IgD-negative memory B cell (primary cell): Measurements from ENCODE around the gene SEZ6. TPM values are rescaled to one million over a fixed set of nuclear protein-coding genes. Genes with fewer than 3 reads are reported as not detected.

ENCODE experiments used
- H3K27ac Mint-ChIP-seq, 3 donors: one replicate each; pipeline ENCODE4 v1.8.0; 2020 to 2022; ENCODE audit warnings: mild to moderate bottlenecking in 3 of 3, mixed read lengths in 3 of 3, moderate library complexity in 1 of 3
- H3K27me3 Mint-ChIP-seq: one replicate; pipeline ENCODE4 v1.8.0; 2021; ENCODE audit warnings: mixed read lengths
- H3K36me3 Mint-ChIP-seq: one replicate; pipeline ENCODE4 v1.8.0; 2020; ENCODE audit warnings: mild to moderate bottlenecking, mixed read lengths
- H3K4me1 Mint-ChIP-seq, 3 donors: one replicate each; pipeline ENCODE4 v1.8.0; 2020 to 2022; ENCODE audit warnings: mixed read lengths in 3 of 3, mild to moderate bottlenecking in 1 of 3
- H3K4me3 Mint-ChIP-seq, 4 donors: one replicate each; pipeline ENCODE4 v1.8.0; 2020 to 2022; ENCODE audit warnings: mild to moderate bottlenecking in 4 of 4, mixed read lengths in 4 of 4, moderate library complexity in 3 of 4
- H3K9me3 Mint-ChIP-seq, 3 donors: one replicate each; pipeline ENCODE4 v1.8.0; 2020 to 2021; ENCODE audit warnings: mixed read lengths in 3 of 3, mild to moderate bottlenecking in 1 of 3
- polyA plus RNA-seq: library from polyadenylated mRNA; unstranded; fragments of 300-500 nt; fragmentation: Illumina TruSeq; gene quantifications from one replicate; pipeline ENCODE4 v1.2.3, GENCODE V29; 2021

The SEZ6 gene, protein sequence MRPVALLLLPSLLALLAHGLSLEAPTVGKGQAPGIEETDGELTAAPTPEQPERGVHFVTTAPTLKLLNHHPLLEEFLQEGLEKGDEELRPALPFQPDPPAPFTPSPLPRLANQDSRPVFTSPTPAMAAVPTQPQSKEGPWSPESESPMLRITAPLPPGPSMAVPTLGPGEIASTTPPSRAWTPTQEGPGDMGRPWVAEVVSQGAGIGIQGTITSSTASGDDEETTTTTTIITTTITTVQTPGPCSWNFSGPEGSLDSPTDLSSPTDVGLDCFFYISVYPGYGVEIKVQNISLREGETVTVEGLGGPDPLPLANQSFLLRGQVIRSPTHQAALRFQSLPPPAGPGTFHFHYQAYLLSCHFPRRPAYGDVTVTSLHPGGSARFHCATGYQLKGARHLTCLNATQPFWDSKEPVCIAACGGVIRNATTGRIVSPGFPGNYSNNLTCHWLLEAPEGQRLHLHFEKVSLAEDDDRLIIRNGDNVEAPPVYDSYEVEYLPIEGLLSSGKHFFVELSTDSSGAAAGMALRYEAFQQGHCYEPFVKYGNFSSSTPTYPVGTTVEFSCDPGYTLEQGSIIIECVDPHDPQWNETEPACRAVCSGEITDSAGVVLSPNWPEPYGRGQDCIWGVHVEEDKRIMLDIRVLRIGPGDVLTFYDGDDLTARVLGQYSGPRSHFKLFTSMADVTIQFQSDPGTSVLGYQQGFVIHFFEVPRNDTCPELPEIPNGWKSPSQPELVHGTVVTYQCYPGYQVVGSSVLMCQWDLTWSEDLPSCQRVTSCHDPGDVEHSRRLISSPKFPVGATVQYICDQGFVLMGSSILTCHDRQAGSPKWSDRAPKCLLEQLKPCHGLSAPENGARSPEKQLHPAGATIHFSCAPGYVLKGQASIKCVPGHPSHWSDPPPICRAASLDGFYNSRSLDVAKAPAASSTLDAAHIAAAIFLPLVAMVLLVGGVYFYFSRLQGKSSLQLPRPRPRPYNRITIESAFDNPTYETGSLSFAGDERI
- polyA plus RNA-seq = 1.3 TPM

DNA sequence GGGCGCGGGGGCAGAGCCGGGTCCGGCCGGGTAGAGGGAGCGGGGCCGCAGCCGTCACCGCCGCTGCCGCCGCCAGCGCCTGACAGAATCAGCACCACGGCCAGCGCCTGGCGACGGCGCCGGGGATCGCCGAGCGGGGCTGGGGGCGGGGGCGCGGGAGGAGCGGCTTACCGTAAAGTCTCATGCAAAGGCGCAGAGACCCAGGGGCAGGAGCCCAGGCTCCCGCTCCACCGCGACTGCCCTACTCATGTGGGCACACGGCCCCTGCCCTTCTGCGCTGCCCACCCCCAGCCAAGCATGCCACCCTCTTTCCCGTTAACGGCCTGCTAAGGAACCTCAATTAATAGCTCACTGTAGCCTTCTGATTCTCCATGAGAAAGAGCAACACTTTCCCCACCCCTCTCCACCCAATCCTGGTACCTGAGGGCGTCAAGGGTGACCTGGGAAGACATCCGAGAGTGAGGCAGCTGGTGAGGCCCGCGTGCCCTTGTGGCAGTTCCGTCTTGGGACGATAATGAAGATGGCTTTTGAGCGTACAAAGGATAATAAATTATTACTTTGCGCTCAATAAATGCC lies at the start of gene SEZ6:
TSS of gene SEZ6 (minus strand) at position 98 of the 576 bp plus-strand sequence. CDS start 164 bp downstream, outside the sequence.
- no peaks in the 10 kb centered on the region for H3K4me1 Mint-ChIP-seq
- H3K27ac Mint-ChIP-seq = peak within 1 kb of the TSS in 1 of 3 donors; percentile 76
- peaks cover 37% of the 10 kb centered on the region for H3K27me3 Mint-ChIP-seq
- peak within 1 kb of the TSS in 1 of 4 donors; percentile 28 for H3K4me3 Mint-ChIP-seq
- H3K9me3 Mint-ChIP-seq = no peaks in the 10 kb centered on the region
- H3K36me3 Mint-ChIP-seq = peaks cover 2% of the 10 kb centered on the region

DNA sequence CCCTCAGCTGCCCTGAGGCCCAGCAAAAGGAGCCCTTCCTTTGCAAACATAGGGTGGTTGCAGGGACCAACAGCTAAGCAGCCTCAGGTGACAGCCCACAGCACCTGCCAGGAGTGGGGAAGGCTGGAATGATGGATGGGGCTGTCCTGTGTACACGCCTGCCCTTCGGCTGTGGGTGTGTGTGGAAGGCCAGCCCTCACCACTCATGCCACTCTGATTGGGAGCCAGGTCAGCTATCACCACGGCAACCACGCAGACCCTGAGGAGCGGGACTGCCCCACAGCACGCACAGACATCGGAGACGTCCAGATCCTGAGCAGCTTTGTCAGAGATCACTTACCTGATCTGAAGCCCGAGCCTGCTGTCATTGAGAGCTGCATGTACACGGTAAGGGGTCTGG lies 49.0 kb upstream of the SEZ6 start:
- Mint-ChIP-seq H3K27ac (no peak overlapping the region), H3K27me3 (peaks cover 18% of the 10 kb centered on the region), H3K4me3 (no peak overlapping the region), H3K4me1 (no peaks in the 10 kb centered on the region), H3K36me3 (no peaks in the 10 kb centered on the region), H3K9me3 (no peaks in the 10 kb centered on the region)

DNA sequence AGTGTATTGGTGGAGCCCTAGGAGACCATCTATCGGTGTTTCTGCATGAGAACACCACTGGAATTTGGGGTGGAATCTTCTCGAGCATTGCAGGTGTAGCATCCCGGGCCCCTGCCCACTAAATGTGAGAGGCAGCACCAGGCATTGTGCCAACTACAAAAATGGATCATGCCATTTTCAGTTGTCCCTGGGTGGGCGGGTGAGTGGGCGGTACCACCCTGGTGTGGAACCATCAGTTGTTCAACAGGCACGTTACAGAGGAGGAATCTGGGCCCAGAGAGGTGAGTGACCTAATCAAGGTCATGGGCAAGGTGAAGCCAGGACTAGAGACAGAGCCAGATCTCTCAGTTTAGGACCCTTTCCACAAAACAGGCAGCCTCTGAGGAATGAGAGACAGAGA lies 45.9 kb upstream of the SEZ6 start:
- H3K4me3 Mint-ChIP-seq = no peak overlapping the region
- no peaks in the 10 kb centered on the region for H3K36me3 Mint-ChIP-seq
- peaks cover 21% of the 10 kb centered on the region for H3K27me3 Mint-ChIP-seq
- H3K9me3 Mint-ChIP-seq = no peaks in the 10 kb centered on the region
- peak overlapping the region in 1 of 3 donors; percentile 77 for H3K27ac Mint-ChIP-seq
- peaks cover 2 to 6% (median 3%) of the 10 kb centered on the region in 3 donors for H3K4me1 Mint-ChIP-seq

DNA sequence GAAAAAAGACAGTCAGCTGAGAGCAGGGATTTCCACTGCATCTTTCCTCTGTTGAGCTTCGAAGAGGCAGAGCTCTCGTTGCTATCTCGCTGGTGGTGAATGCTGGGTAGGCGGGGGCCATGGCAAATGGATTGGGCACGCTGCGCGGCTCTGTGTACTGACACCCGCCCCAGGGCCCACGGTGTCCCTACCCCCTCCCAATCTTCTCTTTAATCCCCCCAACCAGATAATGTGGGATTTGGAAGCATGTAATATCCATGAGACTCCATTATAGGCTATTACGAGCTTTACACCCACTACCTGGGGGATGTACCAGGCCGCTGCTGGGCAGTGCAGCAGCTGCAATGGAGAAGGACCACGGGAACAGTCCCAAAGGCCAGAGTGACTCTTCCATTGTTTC lies 45.4 kb upstream of the SEZ6 start:
- peaks cover 23% of the 10 kb centered on the region for H3K27me3 Mint-ChIP-seq
- no peaks in the 10 kb centered on the region for H3K36me3 Mint-ChIP-seq
- H3K27ac Mint-ChIP-seq = no peak overlapping the region
- peaks cover 2 to 6% (median 3%) of the 10 kb centered on the region in 3 donors for H3K4me1 Mint-ChIP-seq
- no peak overlapping the region for H3K4me3 Mint-ChIP-seq
- H3K9me3 Mint-ChIP-seq = no peaks in the 10 kb centered on the region

DNA sequence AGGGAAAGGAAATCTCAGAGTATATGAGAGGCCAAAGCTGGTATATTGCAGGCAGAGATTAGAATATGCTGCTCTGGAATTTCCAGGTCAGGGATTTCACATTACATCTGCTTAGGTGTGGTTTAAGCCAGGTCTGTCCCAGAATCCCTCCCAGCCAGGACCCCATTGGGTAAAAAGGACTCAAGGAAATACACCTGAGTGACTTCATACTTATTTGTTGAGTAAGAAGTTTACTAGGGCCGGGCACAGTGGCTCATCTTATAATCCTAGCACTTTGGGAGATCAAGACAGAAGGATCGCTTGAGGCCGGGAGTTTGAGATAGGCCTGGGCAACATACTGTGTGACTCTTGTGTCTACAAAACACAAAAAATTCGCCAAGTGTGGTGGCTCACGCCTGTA lies 44.3 kb upstream of the SEZ6 start:
- H3K27ac Mint-ChIP-seq = no peak overlapping the region
- no peaks in the 10 kb centered on the region for H3K36me3 Mint-ChIP-seq
- H3K9me3 Mint-ChIP-seq = no peaks in the 10 kb centered on the region
- H3K27me3 Mint-ChIP-seq = peaks cover 23% of the 10 kb centered on the region
- peaks cover 2 to 6% (median 3%) of the 10 kb centered on the region in 3 donors for H3K4me1 Mint-ChIP-seq
- H3K4me3 Mint-ChIP-seq = no peak overlapping the region

DNA sequence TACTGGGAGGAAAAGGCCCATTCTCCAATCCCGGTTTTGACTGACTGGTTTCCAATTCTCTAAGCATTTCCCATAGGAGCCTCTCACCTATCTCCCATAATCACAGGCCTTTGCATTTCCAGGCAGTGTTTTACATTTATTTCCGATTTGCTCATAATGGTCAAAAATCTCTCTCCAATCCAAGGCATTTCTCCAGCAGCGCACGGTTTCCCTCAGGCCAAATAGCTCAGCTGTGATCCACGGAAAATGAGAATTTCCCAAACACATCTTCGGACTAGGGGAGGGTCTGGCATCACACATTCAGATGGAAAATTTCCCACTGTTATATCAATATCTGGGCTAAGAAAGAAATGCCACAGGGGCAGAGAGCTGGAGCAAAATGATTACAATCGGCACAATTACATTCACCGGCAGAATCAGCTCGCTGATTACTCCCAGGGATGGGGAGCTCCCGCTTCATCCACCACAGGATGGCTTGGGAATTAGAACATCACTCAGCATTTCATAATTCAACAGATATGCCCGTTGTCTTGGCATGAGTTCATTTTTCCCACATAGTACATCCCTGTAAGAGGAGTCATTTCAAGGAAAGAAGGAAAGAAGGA lies 43.8 kb upstream of the SEZ6 start:
- Mint-ChIP-seq H3K36me3 (no peaks in the 10 kb centered on the region), H3K4me3 (no peak overlapping the region), H3K27me3 (peaks cover 23% of the 10 kb centered on the region), H3K27ac (no peak overlapping the region), H3K9me3 (no peaks in the 10 kb centered on the region), H3K4me1 (peaks cover 2 to 6% (median 3%) of the 10 kb centered on the region in 3 donors)

DNA sequence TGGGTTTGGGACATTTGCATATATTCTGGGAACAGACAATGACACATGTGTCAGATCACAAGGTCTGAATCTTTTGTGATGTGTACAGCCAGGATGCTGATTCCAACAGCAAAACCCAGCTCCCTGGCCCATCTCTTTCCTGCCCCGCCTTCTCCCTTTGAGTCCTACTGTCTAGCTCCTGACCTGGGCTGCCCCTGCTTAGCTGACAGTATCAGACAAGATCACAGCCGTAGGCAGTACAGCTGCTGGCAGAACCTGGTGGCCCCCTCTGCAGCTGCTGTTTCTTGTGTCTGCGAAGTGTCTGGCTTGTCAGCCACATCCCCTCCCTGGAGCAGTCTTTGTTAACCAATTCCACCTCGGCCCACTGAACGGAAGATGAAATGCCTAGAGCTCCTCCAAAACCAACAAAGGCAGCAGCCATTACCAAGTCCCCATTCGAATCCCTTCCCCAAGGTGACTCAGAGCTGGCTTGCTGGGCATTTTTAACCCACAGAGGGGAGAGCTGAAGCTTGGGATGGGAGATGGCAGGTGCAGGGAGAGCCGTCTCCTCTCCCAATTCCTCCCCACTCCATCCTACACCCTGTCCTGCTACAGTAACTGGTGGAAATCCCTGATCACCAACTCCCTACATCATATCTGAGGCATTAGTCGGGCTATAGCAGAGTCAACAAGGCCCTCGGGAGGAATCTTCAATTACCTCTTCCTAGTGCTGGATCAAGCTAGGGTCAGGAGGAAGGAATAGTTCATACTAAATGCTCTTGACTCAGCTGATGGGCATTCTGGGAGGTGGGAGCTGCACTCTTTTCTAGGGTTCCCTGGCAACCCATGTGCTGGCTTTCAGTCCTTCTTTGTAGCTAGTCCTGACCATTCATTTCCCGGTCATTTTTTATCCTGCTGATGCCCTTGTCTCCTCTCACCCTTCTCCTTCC lies 42.9 kb upstream of the SEZ6 start:
- H3K4me1 Mint-ChIP-seq = peaks cover 5 to 11% (median 6%) of the 10 kb centered on the region in 3 donors
- H3K4me3 Mint-ChIP-seq = no peak overlapping the region
- H3K9me3 Mint-ChIP-seq = no peaks in the 10 kb centered on the region
- no peaks in the 10 kb centered on the region for H3K36me3 Mint-ChIP-seq
- H3K27me3 Mint-ChIP-seq = peaks cover 21% of the 10 kb centered on the region
- no peak overlapping the region for H3K27ac Mint-ChIP-seq

DNA sequence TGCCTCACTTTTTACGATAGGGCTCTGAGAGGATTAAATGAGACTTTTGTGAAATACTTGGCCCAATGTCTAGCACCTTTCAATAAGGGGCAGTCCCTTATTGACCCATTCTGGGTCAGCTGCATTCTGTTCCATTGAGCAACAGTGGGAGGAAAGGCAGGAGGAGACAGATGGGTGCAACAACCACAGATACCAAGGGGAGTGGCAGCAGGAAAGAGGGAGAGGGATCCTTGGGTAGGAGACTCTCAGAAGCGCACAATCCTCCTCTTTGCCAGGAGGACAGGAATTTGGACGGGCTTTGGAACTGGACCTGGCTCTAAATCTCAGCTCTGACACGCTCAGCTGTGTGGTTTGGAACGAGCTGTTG lies 40.6 kb upstream of the SEZ6 start:
- Mint-ChIP-seq H3K27me3 (peaks cover 17% of the 10 kb centered on the region), H3K36me3 (peaks cover 2% of the 10 kb centered on the region), H3K4me1 (peaks cover 16 to 21% (median 19%) of the 10 kb centered on the region in 3 donors), H3K4me3 (no peak overlapping the region), H3K9me3 (no peaks in the 10 kb centered on the region), H3K27ac (no peak overlapping the region)

DNA sequence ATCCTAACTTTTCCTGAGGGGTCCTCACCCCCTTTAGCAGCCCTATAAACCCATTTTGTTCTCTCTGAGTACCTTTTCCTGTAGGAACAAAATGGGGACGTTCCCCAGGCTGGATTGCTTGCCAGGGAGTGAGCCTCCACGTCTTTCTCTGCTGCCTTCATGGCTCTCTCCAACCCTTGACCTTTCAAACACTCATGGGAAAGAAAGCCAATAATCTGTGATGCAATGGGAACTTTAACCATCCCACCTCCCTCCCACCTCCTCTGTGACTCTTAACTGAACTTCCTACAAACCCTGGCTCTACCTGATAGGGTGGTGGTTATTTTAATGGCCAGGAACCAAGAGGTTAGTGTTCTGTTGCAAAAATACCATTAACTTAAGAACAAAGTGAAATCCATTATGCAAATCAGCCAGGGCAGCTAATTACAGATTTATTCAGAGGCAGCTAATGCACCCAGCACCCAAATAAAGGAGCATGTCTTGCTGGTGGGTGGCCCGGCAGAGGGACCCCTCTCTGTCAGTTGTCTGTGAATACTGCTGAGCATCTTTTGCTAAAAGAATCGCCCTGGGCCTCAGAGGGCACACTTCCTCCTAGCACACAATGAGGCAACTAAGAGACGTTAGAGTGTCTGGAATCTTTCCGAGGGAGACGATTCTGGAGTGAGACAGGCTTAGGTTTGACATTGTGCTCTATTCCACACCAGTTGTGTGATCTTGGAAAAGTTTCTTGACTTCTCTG lies 40.1 kb upstream of the SEZ6 start:
- peaks cover 2% of the 10 kb centered on the region for H3K36me3 Mint-ChIP-seq
- H3K4me1 Mint-ChIP-seq = peaks cover 16 to 21% (median 19%) of the 10 kb centered on the region in 3 donors
- H3K27me3 Mint-ChIP-seq = peaks cover 13% of the 10 kb centered on the region
- no peaks in the 10 kb centered on the region for H3K9me3 Mint-ChIP-seq
- no peak overlapping the region for H3K4me3 Mint-ChIP-seq
- no peak overlapping the region for H3K27ac Mint-ChIP-seq

DNA sequence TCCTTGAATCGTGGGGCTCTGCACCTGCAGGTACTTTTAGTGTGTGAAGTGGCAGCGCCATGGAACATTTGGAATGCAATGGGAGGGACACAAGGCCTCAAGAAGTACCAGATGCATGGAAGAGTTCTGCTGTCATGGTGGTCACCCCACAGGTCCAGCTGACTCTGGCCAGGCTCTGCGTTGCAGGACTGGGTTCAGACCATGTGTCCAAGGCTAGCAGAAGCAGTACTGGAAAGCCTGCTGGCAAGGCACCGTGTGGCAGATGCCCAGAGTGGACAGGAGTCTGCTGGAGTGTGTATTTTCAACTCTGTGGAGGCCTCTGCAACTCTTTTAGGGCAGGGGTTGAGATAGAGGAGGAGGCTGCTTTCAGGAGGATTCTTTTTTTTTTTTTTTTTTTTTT lies 39.2 kb upstream of the SEZ6 start:
- H3K4me3 Mint-ChIP-seq = no peak overlapping the region
- peaks cover 16 to 21% (median 19%) of the 10 kb centered on the region in 3 donors for H3K4me1 Mint-ChIP-seq
- H3K27me3 Mint-ChIP-seq = peaks cover 9% of the 10 kb centered on the region
- no peaks in the 10 kb centered on the region for H3K9me3 Mint-ChIP-seq
- H3K27ac Mint-ChIP-seq = no peak overlapping the region
- H3K36me3 Mint-ChIP-seq = peaks cover 2% of the 10 kb centered on the region

DNA sequence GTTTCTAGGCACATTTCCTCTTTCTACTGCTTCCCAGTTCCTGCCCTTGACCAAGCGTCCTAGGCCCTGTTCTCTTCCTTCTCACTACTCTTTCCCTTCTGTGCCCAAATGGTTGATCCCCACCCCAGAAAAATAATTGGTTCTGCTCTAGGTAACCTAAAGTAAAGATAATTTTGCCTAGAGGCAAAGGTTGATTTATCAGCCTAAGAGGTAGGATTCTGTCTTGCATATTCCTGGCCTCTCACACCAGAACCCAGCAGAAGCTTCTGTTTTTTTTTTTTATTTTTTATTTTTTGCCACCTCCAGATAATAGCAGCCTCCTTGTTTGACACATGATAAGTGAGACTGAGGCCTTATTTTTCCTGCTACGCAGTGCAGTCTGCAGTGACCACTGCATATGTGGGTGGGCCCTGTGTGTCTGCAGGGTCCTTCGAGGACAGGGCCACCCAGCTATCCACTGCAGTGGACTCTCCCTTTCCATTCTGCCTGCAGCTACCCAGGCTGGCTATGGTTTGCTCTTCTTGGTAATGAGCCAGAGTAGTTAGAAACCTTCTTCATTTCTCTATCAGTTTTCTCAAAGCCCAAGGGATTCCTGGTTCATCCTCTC lies 37.8 kb upstream of the SEZ6 start:
- Mint-ChIP-seq H3K27ac (peak overlapping the region in 2 of 3 donors; percentile 2 to 73), H3K9me3 (no peaks in the 10 kb centered on the region), H3K4me1 (peaks cover 16 to 21% (median 19%) of the 10 kb centered on the region in 3 donors), H3K4me3 (peak overlapping the region in 1 of 4 donors; percentile 58), H3K27me3 (peaks cover 4% of the 10 kb centered on the region), H3K36me3 (peaks cover 2% of the 10 kb centered on the region)

DNA sequence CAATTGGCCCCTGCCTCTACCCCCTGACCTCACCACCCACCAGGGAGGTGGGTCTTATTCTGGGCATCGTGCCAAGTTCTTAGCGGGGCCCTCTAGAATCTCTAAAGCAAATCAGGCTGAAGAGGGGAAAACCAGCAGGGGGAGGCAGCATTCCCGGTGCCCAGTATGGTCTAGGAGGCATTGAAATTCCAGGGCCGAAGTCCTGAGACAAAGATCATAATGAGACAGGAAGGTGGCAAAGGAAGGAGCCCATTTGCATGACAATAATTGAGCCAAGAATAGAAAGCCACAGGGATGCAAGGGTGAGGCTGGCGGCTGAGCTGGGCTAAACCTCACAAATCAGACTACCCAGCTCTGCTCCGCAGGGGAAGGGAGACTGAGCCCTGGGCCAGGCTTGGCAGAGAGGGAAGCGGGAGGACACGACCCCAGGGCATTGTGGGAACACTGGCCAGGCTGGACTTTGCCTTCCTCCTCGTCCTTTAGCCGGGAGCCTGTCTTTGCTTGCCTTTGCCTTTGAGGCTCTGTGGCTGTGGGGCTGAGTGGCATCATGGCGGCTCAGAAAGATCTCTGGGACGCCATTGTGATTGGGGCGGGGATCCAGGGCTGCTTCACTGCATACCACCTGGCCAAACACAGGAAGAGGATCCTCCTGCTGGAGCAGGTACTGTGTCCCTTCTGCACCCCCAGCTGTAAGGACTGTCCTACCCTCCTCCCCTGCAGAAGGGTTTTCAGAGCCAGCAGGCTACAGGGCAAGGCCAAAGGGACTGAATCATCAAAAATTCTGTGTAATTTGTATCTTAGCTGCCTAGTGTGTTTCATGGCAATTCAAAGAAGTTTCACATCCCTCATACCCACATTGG lies 37.1 kb upstream of the SEZ6 start, which contains the start of gene PIPOX:
TSS of gene PIPOX (plus strand) at position 463 of the 860 bp plus-strand sequence. CDS start at position 548, 85 bp downstream.
- Mint-ChIP-seq H3K9me3 (no peaks in the 10 kb centered on the region), H3K4me1 (peaks cover 13 to 17% (median 15%) of the 10 kb centered on the region in 3 donors), H3K27ac (peak within 1 kb of the TSS in 2 of 3 donors; percentile 2 to 73), H3K27me3 (peaks cover 4% of the 10 kb centered on the region), H3K4me3 (peak within 1 kb of the TSS in 1 of 4 donors; percentile 58), H3K36me3 (peaks cover 2% of the 10 kb centered on the region)
